Measurements from ENCODE around the gene CAMTA1.

The CAMTA1 gene

DNA sequence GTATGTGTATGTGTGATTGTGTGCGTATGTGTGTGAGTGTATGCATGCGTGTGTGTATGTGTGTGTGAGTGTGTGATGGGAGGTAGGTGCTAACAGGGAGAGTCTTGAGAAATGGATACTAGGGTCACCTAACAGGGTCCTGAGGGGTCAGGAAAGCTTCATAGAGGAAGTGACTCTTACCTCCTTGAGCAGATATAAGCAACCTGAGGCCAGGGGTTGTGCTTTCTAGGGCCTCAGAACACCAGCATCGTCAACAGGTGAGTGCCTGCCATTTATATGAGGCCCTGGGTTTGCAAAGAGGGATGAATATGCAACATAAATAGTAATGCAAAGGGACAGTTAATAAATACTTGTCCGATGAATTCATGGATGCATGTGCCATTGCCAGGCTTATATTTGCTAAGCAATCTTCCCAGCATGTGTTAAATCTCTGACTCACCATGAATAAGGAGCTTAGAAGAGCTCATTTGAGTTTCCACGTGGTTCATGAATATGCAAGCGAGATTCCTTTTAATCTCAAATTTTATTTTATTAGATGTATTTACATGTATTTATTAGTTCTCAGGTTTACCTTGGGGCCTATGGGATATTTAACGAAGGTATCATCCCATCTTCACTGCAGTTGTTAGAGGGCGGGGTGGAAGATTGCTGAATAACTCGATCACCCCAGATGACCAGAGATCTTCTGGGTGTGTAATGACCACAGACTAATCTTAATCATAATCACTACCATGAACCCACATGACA is 438.3 kb downstream of the CAMTA1 start:
- no peak for DNase-seq (ENCODE audit: low read depth in 2 of 3, low spot score in 2 of 3)

DNA sequence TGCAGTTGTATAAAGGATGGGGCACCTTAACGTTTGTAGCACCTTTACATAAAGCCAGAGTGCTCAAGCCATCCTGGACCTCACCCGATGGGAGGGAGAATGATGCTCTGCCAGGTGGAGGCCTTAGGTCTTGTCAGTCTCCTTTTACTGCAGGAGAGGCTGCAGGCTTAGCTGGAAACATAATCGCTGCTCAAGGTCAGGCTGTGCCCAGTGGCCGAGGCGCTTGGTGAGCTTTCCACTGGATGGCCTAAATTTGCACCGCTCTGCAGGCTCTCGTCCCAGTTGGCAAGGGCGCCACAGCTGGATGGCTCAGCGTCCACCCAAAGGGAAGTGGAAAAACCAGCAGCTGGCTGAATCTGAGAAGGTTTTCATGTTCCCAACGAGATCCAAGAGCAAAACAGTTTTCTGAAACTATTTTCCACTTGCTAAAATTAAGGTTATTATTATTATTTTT is 438.9 kb downstream of the CAMTA1 start:
- DNase-seq (ENCODE audit: low read depth in 2 of 3, low spot score in 2 of 3) = no peak

DNA sequence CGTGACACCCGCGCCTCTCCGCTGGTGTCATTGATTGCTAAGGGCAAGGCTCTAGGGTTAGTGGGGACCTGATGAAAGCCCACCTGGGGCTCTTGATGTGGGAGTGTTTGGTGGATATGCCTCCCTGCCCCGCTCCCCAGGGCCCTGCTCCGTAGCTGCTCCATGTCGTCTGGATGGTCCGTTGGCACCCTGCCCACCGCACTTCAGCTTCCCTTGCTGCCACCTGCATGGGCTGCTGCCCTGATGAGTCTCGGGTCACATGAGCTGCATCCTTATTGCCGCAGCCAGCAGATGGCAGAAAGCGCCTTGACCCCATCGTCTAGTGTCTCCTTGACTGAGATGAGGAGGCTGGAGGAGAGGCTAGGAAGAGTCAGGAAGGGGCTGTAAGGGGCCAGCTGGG is 439.4 kb downstream of the CAMTA1 start:
- no peak for DNase-seq (ENCODE audit: low read depth in 2 of 3, low spot score in 2 of 3)

DNA sequence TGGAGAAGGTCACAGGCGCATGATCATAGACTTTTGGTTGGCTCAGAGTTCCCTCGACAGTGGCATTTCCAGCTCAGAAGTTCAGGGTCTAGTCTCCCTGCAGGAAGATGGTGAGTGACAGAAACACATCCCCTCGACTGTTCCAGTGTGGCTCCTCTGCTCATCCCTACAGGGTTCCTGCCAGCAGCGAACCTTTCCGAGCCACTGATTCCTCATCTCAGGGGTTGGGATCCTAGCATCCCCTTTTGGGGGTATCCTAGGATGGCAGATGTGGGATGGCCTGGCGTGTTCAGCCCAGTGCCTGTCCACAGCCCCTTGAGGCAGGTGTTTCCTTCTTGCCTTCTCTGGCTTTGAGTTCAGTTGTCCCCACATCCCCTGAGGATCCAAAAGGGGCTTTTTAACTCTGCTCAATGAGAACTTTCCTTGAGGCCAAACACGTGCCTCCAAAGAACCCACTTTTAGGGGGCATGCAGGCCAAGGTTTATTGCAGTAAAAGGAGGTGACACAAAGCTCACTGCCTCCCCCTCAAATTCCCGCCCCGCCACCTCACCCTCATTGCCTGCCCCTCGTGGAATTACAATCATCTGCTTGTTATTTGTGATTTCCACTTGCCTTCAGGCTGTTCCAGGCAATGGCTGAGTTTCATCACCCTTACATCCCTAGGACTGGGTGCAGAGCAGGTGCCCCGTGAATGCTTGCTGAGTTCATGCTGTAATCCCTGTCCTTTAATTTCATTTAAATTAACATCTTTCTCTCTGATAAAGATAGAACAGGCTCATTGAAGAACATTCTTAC is 440.7 kb downstream of the CAMTA1 start:
- no peak for DNase-seq (ENCODE audit: low read depth in 2 of 3, low spot score in 2 of 3)

DNA sequence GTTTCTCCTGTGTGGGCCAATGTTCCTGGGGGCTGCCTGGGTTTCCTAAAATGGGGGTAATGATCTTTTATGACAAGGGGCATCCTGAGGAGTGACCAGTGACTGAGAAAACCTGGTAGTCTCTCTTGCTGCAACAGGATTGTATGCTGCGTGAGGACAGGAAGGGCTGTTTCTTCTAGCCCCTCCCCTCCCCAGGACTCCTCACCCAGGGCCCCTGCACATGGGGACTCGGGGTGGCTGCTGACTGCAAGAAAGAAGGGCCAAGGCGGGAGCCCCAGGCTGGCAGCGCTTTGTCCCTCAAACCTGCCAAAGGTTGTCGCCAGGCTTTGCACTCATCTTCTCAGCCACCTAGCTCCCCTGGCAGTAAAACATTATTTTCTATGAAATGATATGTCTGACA is 442.4 kb downstream of the CAMTA1 start:
- no peak for DNase-seq (ENCODE audit: low read depth in 2 of 3, low spot score in 2 of 3)

DNA sequence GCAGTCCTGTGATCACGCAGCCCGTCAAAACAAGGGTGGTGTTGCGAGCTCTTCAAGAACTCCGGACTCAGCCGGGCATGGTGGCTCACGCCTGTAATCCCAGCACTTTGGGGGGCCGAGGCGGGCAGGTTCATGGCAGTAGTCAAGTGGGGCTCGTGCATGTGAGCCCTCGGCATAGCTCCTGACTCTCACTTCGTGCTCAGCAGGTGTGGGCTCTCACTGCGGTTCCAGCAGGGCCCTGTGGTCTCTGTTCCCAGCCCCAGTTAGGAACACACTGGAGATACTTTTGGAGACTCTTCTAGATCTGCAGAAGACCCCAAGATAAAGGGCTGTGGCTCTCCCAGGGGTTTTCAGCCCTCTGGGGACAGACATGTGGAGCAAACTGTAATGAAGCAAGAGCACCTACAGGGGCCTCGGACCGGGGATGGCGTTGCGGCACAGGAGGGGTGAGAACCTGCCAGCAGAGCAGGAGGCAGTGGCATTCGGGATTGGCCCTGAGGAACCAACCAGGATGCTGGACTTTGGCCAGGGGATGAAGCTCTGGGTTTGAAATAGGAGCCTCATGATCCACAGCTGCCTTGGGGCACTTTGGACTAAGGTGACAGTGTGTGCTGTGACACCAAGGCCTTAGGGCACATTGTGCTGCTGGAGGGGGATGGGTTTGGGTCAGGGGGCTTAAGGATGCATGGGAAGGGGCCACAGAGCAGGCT is 443.2 kb downstream of the CAMTA1 start:
- DNase-seq (ENCODE audit: low read depth in 2 of 3, low spot score in 2 of 3) = no peak

DNA sequence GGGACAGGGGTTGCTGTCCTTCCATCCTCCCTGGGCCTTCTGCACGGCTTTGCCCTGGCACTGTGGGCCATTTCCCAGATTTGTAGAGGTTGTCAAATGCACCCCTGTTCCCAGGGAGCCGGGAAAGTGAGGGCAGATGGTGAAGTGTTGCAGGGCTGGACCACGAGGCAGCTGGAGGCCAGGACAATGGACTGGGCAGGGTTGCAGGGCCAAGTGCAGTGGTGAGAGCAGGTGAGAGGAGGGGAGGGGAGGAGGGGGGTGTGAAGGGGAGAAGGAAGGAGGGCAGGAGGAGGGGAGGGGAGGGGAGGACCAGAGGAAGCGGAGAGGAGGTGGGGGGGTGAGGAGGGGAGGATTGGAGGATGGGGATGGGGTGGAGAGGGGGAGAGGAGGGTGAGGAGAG is 443.9 kb downstream of the CAMTA1 start:
- no peak for DNase-seq (ENCODE audit: low read depth in 2 of 3, low spot score in 2 of 3)

DNA sequence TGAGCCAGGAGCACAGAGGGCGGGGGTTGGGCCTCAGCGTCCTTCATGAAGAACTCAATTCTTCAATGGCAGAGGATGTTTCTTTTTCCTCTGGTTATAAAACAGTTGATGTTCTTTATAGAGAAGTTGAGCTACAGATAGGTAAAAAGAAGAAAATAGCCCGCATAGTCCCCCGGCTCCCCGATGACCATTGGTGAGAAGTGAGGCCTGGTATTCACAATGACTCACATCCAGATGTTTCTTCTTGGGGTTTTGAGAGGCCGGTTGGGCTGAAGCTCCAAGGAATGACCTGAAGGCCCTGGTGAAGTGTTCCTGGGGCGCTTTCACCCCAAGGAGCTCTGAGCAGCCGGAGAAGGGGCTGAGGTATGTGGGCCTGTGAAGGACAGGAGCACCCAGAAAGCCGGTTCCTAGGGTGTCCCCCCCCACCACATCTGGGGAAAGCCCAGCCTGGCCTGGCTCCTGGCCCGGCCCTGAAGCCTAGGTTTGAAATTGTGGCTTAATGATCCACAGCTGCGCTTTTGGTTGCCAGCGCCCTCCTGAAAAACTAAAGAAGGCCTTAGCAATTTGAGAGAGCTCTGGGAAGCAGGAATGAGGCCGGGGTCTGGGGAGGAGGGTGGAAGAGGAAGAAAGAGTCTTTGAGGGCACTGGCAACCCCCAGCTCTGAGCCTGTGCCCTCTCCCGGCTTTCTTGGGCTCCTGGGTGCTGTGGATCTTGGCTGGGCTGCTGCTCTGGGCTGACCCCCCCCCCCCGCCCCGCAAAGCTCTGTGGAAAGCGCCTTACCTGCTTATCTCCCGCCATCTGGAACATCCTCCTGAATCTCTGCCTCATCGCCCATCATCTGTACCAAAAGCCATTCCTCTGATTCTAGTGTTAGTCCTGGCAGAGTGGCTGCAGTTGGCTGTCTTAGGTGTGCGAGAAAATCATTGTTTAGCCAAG is 444.7 kb downstream of the CAMTA1 start:
- no peak for DNase-seq (ENCODE audit: low read depth in 2 of 3, low spot score in 2 of 3)

DNA sequence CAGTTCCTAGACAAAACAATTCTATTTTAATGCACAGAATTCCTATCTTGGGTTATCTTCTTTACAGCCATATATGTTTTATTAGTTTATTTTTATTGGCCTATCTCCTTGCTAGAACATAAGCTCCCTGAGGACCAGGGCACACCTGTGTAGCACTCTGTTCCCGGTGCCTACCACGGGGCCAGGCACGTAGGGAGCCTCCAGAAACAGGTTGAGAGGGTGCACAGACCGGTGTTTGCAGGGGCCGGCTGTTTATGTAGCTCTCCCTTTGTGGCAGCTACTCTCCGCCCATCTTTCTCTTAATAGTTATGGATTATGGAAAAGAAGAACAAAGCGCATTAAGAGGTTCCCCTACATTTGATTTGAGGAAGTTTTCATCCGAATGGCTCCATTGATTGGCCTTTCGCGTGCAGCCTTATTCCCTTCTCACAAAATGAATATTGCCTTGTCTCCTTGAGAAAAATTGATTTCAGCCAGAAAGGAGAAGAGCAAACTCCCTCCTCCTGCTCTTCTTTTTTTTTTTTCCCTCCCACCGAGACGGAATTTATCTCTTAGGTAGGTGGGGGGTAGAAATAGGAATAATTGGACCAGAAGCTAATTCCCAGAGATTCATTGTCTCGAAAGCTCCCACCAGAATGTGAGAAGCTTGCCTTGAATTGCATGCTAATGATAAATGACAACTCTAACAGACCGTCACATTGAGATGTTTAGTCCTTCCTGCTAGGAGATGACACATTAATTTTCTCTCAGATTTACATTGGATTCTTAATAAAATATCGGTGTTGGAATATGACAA is 447.4 kb downstream of the CAMTA1 start:
- DNase-seq (ENCODE audit: low read depth in 2 of 3, low spot score in 2 of 3) = no peak

DNA sequence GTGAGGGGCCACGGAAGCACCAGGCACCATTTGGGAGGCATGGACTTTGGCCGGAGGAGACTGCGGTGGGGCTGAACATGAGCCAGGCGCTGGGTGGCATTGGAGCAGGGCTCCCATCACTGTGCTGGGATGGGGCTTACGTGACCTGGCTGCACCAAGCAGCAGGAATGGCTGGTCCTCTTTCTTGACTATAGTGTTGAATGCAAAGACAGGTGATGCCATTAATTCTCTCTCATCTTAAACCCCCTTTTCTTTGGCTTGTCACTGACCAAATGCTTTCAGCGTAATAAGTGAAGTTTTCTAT is 447.9 kb downstream of the CAMTA1 start:
- DNase-seq (ENCODE audit: low read depth in 2 of 3, low spot score in 2 of 3) = no peak

DNA sequence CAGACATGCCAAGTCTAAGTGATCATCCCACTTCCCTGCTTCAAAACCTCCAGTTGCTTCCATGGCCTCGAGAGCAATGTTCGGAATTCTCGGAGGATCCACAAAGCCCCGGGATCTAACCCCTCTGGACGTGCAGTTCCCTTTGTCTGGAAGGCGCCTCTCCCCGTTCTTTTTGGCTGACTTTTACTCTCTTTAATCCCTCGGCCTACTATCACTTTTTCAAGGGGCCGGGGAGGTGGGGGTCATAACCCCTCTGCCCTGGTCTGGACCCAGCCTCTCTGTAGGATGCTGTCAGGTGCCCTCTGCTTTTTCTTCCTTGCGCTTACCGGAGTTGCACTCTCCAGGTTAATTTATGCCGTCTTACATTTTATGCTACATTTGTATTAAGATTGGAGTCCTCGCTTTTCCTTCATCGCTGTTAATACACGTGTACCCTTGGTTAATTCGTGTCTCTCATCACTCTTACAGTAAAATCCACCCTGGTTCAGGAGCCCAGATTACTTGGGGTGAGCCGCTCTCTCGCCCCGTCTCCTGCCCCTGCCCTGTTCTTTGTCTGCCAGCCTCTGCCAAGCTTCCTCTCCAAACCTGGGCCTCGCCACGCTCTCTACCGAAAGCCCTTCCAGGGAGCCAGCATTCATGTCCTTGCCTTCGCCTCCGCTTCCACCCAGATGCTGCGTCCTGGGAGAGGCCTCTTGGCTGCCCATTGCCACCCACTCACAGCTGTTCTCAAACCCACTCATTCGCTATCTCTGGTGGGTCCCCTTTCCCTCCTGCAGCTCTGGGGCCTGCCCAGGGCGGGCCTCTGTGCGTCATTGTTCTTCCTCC is 448.6 kb downstream of the CAMTA1 start:
- no peak for DNase-seq (ENCODE audit: low read depth in 2 of 3, low spot score in 2 of 3)

DNA sequence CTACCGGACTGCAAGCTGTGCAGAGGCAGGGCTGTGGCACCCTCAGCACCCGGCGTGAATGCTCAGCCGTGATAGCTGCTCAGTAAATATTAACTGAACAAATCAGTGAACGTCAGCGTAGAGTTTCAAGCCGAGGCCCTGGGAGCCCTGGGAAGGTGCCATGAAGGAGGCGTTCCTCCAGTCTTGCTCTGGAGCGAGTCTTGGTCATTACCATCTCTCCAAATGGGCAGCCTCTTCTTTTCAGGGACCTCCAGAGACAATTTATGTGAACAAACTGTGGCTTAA is 449.2 kb downstream of the CAMTA1 start:
- DNase-seq (ENCODE audit: low read depth in 2 of 3, low spot score in 2 of 3) = no peak

DNA sequence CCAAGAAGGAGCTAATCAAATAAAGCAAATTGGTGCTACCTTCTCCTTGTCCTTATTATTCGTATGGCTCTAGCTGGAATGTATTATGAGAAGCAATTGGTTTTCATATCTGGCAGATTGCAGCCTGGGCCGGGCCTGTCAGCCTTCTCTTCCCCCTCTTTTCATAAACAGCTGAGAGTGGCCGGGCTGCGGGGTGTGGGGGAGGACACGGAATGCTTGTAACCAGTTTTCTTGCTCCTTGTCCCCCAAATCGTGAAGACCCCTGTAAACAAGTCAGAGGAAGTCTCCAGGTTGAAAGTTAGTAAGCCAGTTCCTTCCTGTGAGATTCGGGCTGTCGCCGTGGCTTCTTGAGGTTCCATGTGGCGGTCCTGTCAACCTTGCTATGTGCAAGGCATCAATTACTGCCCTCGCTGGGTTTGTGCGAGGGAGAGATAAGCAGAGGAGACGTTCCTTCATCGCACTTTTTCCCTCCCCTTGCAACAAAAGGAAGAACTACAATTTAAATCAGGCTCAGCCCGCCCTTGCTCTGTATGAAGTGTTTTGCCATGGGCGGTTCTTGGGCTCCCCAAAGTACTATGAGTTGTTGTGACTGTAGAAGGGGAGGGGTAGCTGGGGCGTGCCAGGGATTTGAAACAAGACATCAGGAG is 450.7 kb downstream of the CAMTA1 start:
- no peak for DNase-seq (ENCODE audit: low read depth in 2 of 3, low spot score in 2 of 3)

DNA sequence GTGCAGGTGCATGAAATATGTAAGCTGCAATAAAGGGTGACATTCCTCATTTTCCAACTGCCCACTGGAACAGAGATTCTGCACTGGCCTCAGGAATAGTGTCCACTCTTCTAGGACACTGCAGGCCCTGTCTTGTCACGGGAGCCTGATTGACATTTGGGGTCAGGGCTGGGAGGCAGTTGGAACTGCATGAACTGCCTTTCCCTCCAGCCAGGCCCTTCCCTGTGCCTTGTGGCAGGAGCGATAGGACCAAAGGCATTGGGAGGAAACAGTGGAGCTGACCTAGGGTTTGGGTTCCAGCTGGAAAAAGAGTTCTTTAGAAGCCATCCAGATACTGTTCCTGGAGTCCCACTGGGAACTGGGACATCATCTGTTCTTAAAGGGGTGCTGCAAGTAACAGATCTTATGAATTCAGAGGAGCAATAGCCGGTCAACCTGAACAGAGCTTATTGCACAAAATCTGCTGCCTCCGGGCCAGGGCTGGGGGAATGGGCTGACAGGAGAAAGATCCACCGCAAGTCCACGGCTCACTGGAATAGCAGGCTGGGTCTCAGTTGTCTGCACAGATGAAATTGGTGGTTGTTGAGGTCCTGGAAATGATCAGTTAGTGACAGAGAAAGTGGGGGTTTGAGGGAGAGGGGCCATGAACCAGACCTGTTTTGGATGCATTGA is 451.7 kb downstream of the CAMTA1 start:
- DNase-seq (ENCODE audit: low read depth in 2 of 3, low spot score in 2 of 3) = no peak

DNA sequence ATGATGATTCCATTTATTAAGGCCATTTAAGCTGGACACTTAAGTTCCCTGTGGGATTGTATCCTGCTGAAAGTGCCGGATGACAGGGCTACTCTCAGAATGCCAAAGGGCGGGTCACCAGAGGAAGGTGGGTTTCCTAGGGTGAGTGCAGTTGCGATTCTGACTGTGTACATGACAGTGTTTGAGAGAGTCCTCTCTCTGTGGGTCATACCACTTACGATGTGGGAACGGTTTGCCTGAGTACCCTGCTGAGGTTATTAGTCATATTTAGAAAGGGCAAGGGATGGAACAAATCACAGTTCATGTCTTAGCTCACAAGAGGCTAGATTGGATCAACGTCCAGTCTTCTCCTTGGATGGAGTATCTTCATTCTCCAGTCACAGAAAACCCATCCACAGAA is 461.9 kb downstream of the CAMTA1 start:
- DNase-seq (ENCODE audit: low read depth in 2 of 3, low spot score in 2 of 3) = no peak

DNA sequence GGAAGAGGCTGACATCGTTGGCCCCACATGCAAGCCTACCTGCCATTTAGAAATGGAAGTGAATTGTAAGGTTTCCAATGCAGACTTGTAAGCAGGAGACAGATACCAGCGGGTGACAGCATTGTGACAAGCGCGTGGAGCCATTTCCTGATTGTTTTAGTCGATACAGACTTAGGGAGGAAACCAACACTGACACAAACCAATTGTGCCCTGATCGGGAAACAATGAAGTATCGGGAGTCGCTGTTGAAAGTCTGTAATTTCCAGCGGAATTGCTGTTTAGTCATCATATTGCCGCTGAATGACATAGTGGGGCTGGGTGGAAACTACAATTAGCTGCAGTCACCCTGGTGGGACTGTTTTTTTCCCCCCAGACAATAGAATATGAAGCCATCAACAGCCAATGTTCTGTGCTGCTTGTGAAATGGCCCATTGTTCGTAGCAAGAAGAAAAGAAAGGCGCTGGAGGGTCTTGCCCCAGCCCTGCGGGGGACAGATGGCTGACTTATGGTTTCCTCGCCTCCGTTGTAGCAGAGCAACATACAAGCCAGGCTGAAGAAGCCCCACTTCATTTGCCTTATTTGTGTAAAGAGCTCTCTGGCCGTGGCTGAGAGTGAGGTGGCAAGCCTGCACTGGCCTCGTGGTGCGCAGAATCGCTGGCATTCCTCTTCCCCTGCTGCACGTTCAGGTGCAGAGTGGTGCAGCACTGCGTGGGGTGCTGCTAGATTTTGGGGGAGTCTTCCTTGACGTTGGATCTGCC is 462.7 kb downstream of the CAMTA1 start:
- no peak for DNase-seq (ENCODE audit: low read depth in 2 of 3, low spot score in 2 of 3)

DNA sequence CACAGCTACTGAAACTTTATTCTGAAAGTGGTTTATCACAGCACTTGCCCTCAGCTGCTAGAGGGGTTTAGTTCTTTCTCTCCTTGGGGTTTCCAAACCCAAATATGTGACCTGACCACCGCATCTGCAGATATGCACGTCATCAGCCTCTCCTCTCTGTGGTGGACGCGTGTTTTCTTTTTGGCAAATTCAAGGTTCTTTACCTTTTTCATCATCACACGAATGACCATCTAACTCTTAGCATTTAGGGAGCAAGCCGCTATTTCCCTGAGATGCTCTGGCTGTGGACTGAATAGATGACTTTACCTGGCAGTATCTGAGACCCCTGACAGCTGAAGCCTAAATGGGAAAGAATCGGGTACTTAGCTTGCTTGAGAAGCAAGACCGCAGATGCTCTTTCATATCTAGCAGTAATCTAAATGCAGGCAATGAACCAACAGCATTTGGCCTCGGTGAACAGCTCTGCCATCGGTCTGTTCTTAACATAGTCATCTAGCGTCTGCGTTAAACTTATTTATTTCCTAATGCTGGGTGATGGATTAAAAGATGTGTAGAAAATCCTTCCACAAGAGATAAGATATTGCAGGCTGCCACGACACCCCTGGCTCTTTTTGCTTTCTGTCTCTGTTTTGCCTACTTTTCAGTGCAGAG is 463.4 kb downstream of the CAMTA1 start:
- DNase-seq (ENCODE audit: low read depth in 2 of 3, low spot score in 2 of 3) = no peak
